PC-3 (cell line): Measurements from ENCODE around the gene FLRT1.

Source experiments
- CTCF ChIP-seq: fragments of 300-600 bp; sonication (generic); conservative IDR thresholded peaks from 2 replicates; pipeline ENCODE4 v1.5.1; 2017; ENCODE audit warnings: antibody characterized with exemption, low read depth, mild to moderate bottlenecking, low read length
- EZH2phosphoT487 ChIP-seq: fragments of 300-600 bp; sonication (generic); IDR thresholded peaks from 2 replicates; pipeline ENCODE4 v1.6.1; 2018; ENCODE audit warnings: mild to moderate bottlenecking, antibody characterized with exemption, low read length, borderline replicate concordance

- TF ChIP-seq CTCF (no peak), EZH2phosphoT487 (no peak)
These were observed 30.0 kb downstream of the FLRT1 start for GRCh38 chr11:64065712-64066111.
